GM19372 (cell line): ENCODE results near the gene FAM234A.

ENCODE experiments used
- ATAC-seq: cut with Tn5 transposase; IDR thresholded peaks from one replicate; pipeline ENCODE4 v1.9.1; 2021; ENCODE audit warnings: mild to moderate bottlenecking, low read depth, moderate library complexity; ENCODE audit not compliant: unreplicated experiment

Gene FAM234A

GRCh38 chr16:293043-293775, 58.6 kb downstream of the FAM234A start:
- no peak for ATAC-seq

DNA sequence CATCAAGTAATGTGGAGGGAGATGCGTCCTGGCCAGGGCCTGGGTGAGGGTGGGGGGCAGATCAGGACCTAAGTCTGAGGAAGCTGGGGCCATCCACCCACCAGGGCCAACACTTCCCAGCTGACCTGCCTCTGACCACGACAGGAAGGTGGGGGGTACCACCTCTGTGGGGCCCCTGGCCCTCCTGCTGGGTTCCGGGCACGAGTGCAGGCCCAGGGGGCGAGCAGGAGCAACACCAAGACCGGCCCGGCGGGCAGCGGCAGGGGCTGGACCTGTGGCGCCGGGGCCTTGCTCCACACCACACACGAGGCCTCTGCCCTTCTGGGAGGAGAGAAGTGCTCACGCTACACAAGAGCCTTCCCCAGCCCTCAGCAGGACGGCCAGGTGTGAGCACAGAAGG, 61.7 kb downstream of the FAM234A start:
- no peak for ATAC-seq

- no peak for ATAC-seq
Observed at GRCh38 chr16:296806-297510, 62.3 kb downstream of the FAM234A start.

- no peak for ATAC-seq
Observed at GRCh38 chr16:297832-298231, 63.2 kb downstream of the FAM234A start.

DNA sequence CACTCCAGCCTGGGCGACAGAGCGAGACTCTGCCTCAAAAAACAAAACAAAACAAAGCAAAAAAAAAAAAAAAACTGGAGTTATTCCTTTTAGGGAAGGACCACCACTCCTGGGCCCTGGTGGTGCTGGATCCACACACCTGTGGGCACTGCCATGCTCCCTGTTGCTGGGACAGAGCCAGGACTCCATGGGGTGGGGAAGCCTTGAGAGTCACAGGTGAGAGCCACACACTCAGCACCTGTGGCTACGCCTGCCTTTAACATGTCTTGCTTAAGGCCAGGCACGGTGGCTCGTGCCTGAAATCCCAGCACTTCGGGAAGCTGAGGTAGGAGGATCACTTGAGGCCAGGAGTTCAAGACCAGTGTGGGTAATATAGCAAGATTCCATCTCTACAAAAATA, 66.6 kb downstream of the FAM234A start:
- ATAC-seq, result no peak

DNA sequence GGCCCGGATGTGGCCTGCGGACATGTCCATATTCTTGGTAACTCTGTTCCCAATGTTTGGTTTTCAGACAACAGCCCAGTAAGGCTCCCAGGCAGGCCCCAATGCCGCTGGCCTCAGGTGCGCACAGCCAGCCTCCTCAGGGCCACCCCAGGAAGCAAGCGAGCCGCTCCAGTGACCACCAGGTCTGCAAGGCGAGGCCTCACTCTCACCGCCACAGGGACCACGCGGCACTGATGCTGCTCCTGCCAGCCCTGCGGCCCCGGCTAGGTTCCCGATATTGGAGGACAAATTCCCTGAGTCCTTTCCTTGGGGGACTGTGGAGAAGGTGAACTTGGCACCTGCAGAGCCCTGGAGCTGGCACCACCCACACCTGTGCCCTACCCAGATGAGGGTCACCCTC, 67.3 kb downstream of the FAM234A start:
- no peak for ATAC-seq

DNA sequence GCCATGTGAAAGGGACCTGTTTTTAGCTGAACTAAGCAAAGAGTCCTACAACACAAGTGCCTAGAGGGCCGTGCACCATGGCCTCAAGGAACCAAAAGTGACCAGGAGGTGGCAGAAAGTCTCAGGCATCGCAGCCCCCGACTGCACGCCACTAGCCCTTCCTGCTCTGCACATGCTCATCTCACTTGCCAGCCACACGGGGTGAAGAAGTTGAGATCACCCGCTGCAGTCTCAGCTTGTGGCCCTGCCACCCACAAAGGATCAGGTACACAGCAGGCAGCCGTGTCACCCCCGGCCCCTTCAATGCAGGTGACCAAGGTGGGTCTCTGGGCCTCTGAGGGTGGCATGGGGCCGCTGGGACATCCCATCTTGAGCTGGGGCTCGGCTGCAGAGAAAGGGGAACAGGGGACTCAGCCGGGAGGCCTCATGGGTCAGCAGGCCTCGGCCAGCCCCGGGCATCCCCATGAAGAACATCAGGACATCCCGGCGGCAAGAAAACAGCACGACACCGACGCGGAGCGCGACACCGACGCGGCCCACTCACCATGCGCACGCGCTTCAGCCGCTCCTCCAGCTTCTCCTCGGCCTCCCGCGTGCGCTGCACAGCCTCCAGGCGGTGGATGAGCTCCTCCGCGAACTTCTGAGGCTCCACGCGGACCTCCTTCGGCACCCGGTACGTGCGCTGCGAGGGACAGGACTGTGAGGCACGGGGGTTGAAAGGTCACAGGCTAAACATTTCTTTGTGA, 69.3 kb downstream of the FAM234A start:
- ATAC-seq, result no peak

DNA sequence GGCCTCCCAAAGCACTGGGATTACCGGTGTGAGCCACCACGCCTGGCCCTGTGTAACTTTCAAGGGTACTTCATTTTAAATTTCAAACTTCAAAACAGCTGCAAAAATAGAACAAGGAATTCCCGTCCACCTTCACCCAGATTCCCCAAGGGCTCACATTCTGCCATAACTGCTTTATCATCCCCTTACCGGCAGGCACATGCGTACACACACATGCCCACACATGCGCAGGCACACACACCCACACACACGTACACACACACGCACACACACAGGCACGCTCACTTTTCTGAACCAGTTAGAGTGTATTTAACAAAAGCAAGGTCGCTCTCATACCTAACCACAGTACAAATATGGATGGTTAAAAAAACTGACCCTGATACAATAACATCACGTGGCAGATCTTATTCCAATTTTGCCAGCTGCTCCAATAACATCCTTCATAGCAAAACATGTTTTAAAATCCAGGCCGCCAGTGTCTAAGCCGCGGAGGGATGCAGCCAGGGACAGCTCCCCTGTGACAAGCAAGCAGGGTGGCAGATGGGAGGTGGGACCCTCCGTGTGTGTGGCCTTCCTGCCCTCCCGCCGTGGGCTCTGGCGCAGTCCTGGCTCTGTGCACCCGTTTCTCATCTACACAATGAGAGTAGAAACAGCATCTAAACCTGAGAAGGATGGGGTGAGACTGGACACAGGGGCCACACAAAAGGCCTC, 71.5 kb downstream of the FAM234A start:
- ATAC-seq, result no peak

- no peak for ATAC-seq
Observed at GRCh38 chr16:306911-307370, 72.3 kb downstream of the FAM234A start.

- ATAC-seq, result no peak
Observed at GRCh38 chr16:307691-308312, 73.2 kb downstream of the FAM234A start.

DNA sequence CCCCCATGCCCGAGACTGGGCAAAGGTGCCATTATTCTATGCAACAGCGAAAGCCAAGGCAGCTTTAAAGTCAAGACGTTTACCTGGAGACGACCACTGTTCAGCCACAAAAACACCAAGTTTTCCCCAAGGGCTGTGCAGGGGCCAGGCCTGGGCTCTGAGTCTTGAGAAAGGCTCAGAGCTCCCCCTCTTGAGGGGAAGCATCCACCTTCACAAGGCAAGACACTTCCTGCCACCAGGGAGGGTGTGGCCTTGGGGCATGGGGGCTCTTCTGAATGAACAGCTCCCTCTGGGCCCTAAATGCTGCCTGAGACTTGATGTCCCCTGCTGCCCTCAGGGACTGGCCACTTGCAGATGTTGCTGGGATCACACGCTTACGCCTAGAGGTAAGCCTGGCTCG, 74.9 kb downstream of the FAM234A start:
- ATAC-seq, result no peak

GRCh38 chr16:311725-312124, 77.1 kb downstream of the FAM234A start:
- no peak for ATAC-seq

GRCh38 chr16:314351-314750, 79.7 kb downstream of the FAM234A start:
- ATAC-seq, result no peak

DNA sequence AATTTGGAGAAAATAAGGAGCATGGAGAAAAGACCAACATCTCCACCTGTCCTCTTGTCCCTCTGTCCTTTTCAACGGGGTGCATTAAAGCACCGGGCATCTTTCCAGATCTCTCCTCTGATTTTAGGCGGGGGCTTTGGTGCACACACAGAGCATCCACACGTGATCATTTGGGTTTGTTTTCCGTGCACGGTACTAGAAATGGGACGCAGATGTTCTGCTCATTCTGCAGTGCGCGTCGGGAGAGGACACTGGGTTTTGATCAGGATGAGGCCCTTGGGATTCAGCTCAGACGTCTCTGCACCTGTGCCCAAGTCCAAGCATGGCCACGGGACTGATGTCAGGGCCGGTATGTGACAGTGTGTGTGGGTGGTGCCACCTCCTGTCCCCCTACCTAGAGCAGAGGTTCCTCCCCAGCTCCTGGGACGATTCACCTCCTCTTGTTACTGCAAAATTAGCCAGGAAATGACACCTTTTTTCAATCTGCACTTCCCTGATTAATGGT, 80.2 kb downstream of the FAM234A start:
- ATAC-seq, result no peak
